H1 (cell line): ENCODE measurements around the gene AIG1. TPM values are rescaled to one million over a fixed set of nuclear protein-coding genes. Genes with fewer than 3 reads are reported as not detected.

Source experiments
- CBX5 ChIP-seq: fragments of 300-800, 300-1000 bp; sonication (generic); IDR thresholded peaks from 2 replicates; pipeline ENCODE4 v1.7.1; 2016; ENCODE audit warnings: antibody characterized with exemption, low read length, low read depth
- SIX5 ChIP-seq: IDR thresholded peaks from 2 replicates; pipeline ENCODE4 v1.6.1; 2011; ENCODE audit warnings: mild to moderate bottlenecking, low read depth, low read length
- TBP ChIP-seq: IDR thresholded peaks from 2 replicates; pipeline ENCODE4 v1.6.1; 2011; ENCODE audit warnings: low read depth, low read length, improper control_type of control experiment
- polyA plus RNA-seq, 7 experiments: library from polyadenylated mRNA; depleted of rRNA in 3 of 7; stranded (reverse) in 5 of 7; unstranded in 2 of 7; fragments of >200 nt in 5 of 7; fragments of 200-250 nt in 2 of 7; gene quantifications; 1 replicate in 5 of 7; 2 replicates in 1 of 7; 4 replicates in 1 of 7; pipeline versions ENCODE4 v1.2.1 to v1.2.3, GENCODE V29; 2011 to 2013; ENCODE audit warnings: missing spikeins in 2 of 7, mixed read lengths in 2 of 7
- total RNA-seq: library from RNA; stranded (reverse); fragmentation: NEBNext Ultra II Directional; extraction: Animal tissue kit (Norgen Biotek cat#: 25700); gene quantifications from 2 replicates; pipeline ENCODE4 v1.2.1, GENCODE V29; 2021
- TF ChIP-seq, protein P1 (sequence below): fragments of 300-600 bp; sonication (generic); IDR thresholded peaks from 2 replicates; pipeline ENCODE4 v1.7.1; 2012; ENCODE audit warnings: low read length, moderate library complexity, mild to moderate bottlenecking, inconsistent platforms; ENCODE audit not compliant: insufficient replicate concordance

Gene AIG1
- total and polyA plus RNA-seq, 2 of the 8 experiments (the other 6 are each of a cell fraction or from before 2014, with no cell fraction given): 56.6 to 58.4 TPM

DNA sequence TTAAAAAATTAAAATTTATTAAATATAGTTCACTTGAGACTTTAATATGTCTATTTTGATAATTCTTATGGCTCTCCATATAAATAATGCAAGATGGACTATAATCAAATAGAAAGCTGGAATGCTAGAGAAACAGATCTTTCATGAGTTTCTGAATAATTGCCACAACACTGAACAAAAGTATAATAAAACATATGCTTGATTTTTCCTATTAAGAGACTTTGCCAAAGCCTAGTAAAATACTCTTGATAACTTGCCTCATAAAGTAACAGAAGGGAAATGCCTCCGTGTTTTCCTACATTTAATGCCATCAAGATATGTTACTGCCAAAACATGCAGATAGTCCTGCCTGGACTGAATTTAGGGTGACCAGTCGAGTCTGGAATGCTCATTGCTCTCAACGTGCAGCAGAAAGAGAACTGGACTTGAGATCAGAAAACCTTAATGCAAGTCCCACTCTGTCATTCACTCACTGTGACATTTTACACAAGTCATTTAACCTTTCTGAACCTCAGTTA lies 153.2 kb downstream of the AIG1 start (continued):
- TF ChIP-seq, protein P1, sequence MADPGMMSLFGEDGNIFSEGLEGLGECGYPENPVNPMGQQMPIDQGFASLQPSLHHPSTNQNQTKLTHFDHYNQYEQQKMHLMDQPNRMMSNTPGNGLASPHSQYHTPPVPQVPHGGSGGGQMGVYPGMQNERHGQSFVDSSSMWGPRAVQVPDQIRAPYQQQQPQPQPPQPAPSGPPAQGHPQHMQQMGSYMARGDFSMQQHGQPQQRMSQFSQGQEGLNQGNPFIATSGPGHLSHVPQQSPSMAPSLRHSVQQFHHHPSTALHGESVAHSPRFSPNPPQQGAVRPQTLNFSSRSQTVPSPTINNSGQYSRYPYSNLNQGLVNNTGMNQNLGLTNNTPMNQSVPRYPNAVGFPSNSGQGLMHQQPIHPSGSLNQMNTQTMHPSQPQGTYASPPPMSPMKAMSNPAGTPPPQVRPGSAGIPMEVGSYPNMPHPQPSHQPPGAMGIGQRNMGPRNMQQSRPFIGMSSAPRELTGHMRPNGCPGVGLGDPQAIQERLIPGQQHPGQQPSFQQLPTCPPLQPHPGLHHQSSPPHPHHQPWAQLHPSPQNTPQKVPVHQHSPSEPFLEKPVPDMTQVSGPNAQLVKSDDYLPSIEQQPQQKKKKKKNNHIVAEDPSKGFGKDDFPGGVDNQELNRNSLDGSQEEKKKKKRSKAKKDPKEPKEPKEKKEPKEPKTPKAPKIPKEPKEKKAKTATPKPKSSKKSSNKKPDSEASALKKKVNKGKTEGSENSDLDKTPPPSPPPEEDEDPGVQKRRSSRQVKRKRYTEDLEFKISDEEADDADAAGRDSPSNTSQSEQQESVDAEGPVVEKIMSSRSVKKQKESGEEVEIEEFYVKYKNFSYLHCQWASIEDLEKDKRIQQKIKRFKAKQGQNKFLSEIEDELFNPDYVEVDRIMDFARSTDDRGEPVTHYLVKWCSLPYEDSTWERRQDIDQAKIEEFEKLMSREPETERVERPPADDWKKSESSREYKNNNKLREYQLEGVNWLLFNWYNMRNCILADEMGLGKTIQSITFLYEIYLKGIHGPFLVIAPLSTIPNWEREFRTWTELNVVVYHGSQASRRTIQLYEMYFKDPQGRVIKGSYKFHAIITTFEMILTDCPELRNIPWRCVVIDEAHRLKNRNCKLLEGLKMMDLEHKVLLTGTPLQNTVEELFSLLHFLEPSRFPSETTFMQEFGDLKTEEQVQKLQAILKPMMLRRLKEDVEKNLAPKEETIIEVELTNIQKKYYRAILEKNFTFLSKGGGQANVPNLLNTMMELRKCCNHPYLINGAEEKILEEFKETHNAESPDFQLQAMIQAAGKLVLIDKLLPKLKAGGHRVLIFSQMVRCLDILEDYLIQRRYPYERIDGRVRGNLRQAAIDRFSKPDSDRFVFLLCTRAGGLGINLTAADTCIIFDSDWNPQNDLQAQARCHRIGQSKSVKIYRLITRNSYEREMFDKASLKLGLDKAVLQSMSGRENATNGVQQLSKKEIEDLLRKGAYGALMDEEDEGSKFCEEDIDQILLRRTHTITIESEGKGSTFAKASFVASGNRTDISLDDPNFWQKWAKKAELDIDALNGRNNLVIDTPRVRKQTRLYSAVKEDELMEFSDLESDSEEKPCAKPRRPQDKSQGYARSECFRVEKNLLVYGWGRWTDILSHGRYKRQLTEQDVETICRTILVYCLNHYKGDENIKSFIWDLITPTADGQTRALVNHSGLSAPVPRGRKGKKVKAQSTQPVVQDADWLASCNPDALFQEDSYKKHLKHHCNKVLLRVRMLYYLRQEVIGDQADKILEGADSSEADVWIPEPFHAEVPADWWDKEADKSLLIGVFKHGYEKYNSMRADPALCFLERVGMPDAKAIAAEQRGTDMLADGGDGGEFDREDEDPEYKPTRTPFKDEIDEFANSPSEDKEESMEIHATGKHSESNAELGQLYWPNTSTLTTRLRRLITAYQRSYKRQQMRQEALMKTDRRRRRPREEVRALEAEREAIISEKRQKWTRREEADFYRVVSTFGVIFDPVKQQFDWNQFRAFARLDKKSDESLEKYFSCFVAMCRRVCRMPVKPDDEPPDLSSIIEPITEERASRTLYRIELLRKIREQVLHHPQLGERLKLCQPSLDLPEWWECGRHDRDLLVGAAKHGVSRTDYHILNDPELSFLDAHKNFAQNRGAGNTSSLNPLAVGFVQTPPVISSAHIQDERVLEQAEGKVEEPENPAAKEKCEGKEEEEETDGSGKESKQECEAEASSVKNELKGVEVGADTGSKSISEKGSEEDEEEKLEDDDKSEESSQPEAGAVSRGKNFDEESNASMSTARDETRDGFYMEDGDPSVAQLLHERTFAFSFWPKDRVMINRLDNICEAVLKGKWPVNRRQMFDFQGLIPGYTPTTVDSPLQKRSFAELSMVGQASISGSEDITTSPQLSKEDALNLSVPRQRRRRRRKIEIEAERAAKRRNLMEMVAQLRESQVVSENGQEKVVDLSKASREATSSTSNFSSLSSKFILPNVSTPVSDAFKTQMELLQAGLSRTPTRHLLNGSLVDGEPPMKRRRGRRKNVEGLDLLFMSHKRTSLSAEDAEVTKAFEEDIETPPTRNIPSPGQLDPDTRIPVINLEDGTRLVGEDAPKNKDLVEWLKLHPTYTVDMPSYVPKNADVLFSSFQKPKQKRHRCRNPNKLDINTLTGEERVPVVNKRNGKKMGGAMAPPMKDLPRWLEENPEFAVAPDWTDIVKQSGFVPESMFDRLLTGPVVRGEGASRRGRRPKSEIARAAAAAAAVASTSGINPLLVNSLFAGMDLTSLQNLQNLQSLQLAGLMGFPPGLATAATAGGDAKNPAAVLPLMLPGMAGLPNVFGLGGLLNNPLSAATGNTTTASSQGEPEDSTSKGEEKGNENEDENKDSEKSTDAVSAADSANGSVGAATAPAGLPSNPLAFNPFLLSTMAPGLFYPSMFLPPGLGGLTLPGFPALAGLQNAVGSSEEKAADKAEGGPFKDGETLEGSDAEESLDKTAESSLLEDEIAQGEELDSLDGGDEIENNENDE: no peak
- no peak for TF ChIP-seq CBX5
- TF ChIP-seq SIX5: no peak
- TF ChIP-seq TBP: no peak
- TF ChIP-seq, all 59 proteins: peak for 0
